GM19193 (cell line): ENCODE data around the gene OPHN1.

Experiments
- POLR2A ChIP-seq: IDR thresholded peaks from 4 replicates; pipeline ENCODE4 v1.6.1; 2011; ENCODE audit not compliant: insufficient read depth, insufficient read length; ENCODE audit errors: extremely low read depth

The OPHN1 gene

GRCh38 chrX:68403038-68403437 lies 30.3 kb downstream of the OPHN1 start:
- TF ChIP-seq POLR2A, result no peak

- TF ChIP-seq POLR2A, result no peak
These were observed 31.2 kb downstream of the OPHN1 start for GRCh38 chrX:68402094-68402493.

- no peak for TF ChIP-seq POLR2A
These were observed 35.0 kb downstream of the OPHN1 start for GRCh38 chrX:68398291-68398690.

GRCh38 chrX:68396953-68397352 lies 36.3 kb downstream of the OPHN1 start:
- no peak for TF ChIP-seq POLR2A

GRCh38 chrX:68387776-68388175 lies 45.5 kb downstream of the OPHN1 start:
- no peak for TF ChIP-seq POLR2A

GRCh38 chrX:68383540-68383939 lies 49.8 kb downstream of the OPHN1 start:
- no peak for TF ChIP-seq POLR2A

- TF ChIP-seq POLR2A, result no peak
These were observed 56.9 kb downstream of the OPHN1 start for GRCh38 chrX:68376373-68376772.

- TF ChIP-seq POLR2A, result no peak
These were observed 57.5 kb downstream of the OPHN1 start for GRCh38 chrX:68375803-68376202.

GRCh38 chrX:68372665-68373064 lies 60.6 kb downstream of the OPHN1 start:
- no peak for TF ChIP-seq POLR2A

GRCh38 chrX:68369559-68369958 lies 63.7 kb downstream of the OPHN1 start:
- TF ChIP-seq POLR2A, result no peak

- no peak for TF ChIP-seq POLR2A
These were observed 68.0 kb downstream of the OPHN1 start for GRCh38 chrX:68365341-68365740.

- no peak for TF ChIP-seq POLR2A
These were observed 69.3 kb downstream of the OPHN1 start for GRCh38 chrX:68363984-68364383.

- TF ChIP-seq POLR2A, result no peak
These were observed 74.6 kb downstream of the OPHN1 start for GRCh38 chrX:68358679-68359078.

- TF ChIP-seq POLR2A, result no peak
These were observed 77.7 kb downstream of the OPHN1 start for GRCh38 chrX:68355629-68355920.

GRCh38 chrX:68354879-68355628 lies 78.2 kb downstream of the OPHN1 start:
- TF ChIP-seq POLR2A, result no peak

- no peak for TF ChIP-seq POLR2A
These were observed 88.3 kb downstream of the OPHN1 start for GRCh38 chrX:68345025-68345424.

- no peak for TF ChIP-seq POLR2A
These were observed 89.7 kb downstream of the OPHN1 start for GRCh38 chrX:68343551-68343950.
